ENCODE results near the gene PRELID3B.

Gene PRELID3B

DNA sequence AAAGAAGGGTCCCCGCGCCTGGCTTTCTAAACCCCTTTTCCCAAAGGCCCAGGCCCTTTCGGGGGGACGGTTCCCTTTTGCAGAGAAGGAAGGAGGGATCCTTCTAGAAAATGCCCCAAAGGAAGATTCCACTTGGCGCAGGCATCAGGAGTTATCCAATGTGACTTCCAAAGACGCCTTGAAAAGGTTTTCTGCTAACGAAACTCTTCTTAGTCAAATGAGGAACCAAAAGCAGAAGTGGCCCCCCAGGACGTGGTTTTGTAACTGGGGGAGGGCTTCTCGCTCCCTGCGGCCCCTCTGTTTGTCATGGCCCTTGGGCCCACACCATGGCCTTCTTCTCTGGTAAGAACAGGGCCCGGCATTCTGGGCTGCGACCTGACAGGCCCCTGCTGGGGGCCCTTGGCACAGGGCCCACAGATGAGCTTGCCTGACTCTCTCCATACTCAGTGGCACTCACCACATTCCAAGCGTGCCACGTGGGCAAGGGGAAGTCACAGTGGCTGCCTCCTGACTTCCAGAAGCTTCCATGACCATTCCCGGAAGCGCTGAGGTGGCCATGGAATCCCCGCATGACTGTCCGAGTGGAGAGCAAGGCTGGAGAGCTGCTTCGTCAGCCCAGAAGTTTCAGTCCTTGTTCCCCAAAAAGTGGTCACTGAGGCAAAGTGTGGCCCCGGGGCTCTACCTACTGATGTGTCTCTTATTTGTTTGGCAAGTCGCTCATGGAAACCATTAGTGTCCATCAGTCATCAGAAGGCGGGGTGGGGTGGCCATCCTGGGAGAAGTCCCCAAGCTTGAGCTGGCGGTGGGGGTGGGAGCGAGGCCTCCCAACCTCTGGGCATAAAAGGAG, 34.7 kb downstream of the PRELID3B start:
- no peak for DNase-seq

- peak; percentile 10 to 58 for DNase-seq
Measured at GRCh38 chr20:59006864-59007664, 35.5 kb downstream of the PRELID3B start, which contains the start of gene CTSZ. Gene CTSZ, minus strand, starts transcription at chr20:59007254. Its CDS starts 126 bp downstream, at chr20:59007128.

GRCh38 chr20:59006167-59006863, 36.3 kb downstream of the PRELID3B start:
- no peak for DNase-seq

DNA sequence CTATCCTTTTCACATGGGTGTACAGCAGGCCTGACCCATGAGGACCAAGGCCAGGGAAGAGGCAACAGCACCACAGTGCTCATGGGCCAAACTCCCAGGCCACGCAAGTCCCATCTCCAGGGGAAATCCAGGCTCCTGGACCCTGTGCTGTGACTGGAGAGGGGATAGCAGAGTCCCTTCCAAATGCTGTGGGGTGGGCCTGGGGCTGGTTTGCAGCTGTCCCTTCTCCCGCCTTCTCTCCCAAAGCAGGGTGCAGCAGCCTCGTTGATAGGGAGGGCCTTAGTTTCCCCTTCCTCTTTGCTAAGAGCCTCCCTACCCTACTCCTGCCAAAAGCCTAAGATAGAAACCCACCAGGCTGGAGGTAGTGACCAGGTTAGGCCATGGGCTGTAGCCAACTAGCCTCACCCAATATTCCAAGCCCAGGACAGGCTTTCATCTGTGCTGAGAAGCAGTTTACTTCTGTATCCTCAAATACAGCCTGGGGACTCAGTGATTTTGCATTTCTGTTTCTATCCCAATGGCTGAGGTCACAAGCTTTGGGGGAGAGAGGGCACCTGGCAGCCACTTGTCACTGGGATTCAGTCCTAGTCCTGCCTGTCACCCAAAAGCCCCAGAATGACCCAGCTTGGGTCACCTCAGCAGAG, 36.9 kb downstream of the PRELID3B start:
- no peak for DNase-seq

- DNase-seq: no peak
Measured at GRCh38 chr20:59004763-59005522, 37.6 kb downstream of the PRELID3B start.

DNA sequence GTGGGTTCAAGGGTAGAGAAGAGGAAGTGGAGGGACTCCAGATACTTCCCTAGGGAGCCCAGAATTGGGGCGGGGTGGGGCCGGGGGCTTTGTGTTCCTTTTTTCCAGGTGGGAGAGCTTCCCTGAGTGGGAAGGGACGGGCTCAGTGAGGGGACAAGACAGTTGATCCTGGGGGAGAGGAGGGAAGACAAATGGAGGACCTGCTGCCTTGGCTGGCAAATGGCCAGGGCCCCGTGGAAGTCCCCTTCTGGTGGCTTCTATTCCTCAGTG, 38.2 kb downstream of the PRELID3B start:
- peak; percentile 48 to 54 for DNase-seq

GRCh38 chr20:59003836-59004492, 38.6 kb downstream of the PRELID3B start:
- DNase-seq: no peak

GRCh38 chr20:59002874-59003399, 39.6 kb downstream of the PRELID3B start:
- no peak for DNase-seq

DNA sequence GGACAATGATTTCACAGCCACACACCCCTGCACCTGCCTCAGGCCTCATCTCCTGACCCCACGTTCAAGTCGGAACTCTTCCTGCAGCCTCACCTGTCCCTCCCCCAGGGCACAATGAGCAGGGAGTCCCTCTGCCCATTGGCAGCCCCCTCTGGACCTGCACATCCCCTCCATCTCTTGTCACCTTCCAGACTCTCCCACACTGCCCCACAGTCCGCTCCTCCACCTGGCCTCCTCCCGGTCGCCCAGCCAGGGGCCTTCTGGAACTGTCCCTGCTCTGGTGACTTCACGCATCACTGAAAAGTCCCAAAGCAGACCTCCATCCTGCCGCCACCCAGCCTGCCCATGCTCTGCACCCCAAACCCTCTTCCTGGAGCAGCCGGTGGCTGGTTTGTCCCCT, 40.2 kb downstream of the PRELID3B start:
- DNase-seq: no peak

- DNase-seq: no peak
Measured at GRCh38 chr20:59001449-59002171, 41.0 kb downstream of the PRELID3B start.

- DNase-seq: no peak
Measured at GRCh38 chr20:59001068-59001448, 41.5 kb downstream of the PRELID3B start.

- DNase-seq: no peak
Measured at GRCh38 chr20:59000326-59000725, 42.3 kb downstream of the PRELID3B start.

- no peak for DNase-seq
Measured at GRCh38 chr20:58998656-58999055, 43.9 kb downstream of the PRELID3B start.

DNA sequence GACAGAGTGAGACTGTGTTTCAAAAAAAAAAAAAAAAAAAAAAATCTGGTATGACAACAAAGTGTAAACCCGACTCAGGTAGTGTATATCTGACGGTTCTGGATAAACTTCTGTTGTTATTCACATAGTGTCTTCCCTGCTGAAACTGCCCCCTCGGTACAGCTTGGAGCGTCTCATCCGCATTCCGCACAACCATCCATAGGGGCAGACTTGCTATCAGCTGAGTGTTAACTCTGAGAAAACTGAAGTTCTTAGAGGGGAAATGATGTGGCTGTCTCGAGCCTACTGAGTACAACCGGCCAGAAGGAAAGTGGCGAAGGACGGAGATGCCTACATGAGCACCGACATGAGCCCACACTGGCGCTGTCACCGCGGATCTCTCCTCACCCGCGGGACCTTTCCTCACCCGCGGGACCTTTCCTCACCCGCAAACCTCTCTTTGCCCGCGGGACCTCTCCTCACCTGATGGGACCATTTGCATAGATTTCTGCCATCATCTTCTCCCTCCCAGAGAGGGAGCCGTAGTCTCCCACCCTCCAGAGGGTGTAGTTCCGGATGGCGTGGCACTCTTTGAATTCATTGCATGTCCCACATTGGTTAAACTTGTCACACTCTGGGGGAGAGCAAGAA, 45.3 kb downstream of the PRELID3B start:
- DNase-seq: no peak

GRCh38 chr20:58996226-58996611, 46.4 kb downstream of the PRELID3B start:
- no peak for DNase-seq

DNA sequence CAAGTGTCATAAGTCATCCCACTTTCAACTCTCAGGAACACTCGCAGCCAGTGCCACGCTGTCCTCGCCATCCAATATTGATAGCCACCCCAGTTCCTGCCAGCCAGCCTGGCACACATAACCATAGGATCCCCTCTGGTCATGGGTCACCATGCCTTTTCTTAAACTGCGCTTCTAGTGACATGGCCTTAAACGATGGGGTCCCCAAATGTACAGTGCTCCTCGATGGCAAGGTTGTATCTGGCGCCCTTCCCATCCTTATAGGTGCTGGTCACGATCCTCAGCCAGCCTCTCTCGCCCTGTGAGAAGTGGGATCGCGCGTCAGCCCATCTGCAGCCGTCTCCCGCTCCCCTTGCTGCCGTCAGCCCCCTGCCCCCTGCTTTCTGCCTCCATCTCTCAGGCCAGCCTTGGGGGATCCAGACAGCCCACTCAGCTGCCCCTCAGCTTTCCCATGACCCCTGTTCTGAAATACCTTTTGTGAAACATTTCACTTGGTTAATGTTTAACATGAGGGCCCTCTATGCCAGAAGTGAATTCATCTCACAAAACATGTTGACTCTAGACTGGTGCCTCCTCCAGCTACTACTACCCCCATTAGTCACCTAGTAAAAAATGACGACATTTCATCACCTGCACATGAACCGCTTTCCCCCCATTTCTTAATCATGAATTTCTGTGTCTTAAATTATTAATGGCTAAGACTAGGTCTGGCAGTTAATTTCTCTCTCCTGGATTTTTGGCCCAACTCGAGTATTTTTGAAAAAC, 46.9 kb downstream of the PRELID3B start:
- DNase-seq: no peak

DNA sequence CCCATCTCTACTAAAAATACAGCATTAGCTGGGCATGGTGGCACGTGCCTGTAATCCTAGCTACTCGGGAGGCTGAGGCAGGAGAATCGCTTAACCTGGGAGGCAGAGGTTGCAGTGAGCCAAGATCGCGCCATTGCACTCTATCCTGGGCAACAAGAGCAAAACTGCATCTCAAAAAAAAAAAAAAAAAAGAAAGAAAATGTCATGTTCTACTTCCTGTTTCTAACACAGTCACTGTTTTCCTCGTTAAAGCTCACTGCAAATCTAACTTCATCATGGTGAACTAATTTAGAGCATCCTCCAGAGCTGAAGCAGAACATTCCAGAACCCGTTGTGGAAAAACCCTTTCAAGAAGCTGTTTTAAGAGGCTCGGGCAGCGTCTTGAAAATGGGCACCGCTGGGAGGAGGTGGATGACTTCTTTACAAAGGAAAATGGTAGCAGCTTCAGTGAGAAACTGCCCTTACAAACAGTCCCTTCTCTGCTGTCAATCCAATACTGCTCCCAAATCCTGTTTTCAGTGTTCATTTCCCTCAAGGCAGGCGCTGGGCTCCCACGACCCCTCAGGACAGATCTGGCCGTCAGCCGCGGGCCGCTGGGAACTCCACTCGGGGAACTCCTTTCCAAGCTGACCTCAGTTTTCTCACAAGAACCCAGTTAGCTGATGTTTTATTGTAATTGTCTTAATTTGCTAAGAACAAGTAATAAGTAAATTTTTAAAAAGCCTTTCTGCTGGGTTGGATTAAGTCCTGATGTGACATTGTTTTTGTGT, 48.0 kb downstream of the PRELID3B start:
- no peak for DNase-seq

Measured in stimulated activated CD4-positive, alpha-beta T cell treated with anti-CD3 and anti-CD28 coated beads, Interleukin-4, amount 100 ng/mL, for 4 hours (primary cell).